K562 (cell line): ENCODE data around the gene DIPK1B. TPM values are rescaled to one million over a fixed set of nuclear protein-coding genes. Genes with fewer than 3 reads are reported as not detected.

ENCODE experiments used
- BRD4 ChIP-seq: fragments of 200-600 bp; sonication (generic); IDR thresholded peaks from 2 replicates; pipeline ENCODE4 v1.6.1; 2017; ENCODE audit warnings: inconsistent platforms
- BRD9 ChIP-seq: fragments of 450-650 bp; IDR thresholded peaks from 2 replicates; pipeline ENCODE4 v1.6.1; 2018; ENCODE audit warnings: low read depth; ENCODE audit not compliant: partially characterized antibody
- CAMTA2 ChIP-seq: fragments of 250-450 bp; sonication (Bioruptor Pico); conservative IDR thresholded peaks from 2 replicates; pipeline ENCODE4 v1.5.1; 2022
- CHD4 ChIP-seq: fragments of 200-600 bp; sonication (generic); IDR thresholded peaks from 3 replicates; pipeline ENCODE4 v1.6.1; 2012; ENCODE audit warnings: low read depth, mild to moderate bottlenecking, mixed read lengths, low read length, inconsistent platforms; ENCODE audit not compliant: insufficient read depth, insufficient replicate concordance, poor library complexity, severe bottlenecking
- DPF2 ChIP-seq: fragments of 450-650 bp; IDR thresholded peaks from 2 replicates; pipeline ENCODE4 v1.6.1; 2016
- KDM2B ChIP-seq: fragments of 250-450 bp; sonication (Bioruptor Pico); IDR thresholded peaks from 2 replicates; pipeline ENCODE4 v1.8.0; 2021; ENCODE audit warnings: mild to moderate bottlenecking, moderate library complexity
- NCOA6 ChIP-seq: fragments of 450-650 bp; IDR thresholded peaks from 2 replicates; pipeline ENCODE4 v1.6.1; 2017; ENCODE audit warnings: mild to moderate bottlenecking
- NFRKB ChIP-seq: fragments of 450-650 bp; IDR thresholded peaks from 2 replicates; pipeline ENCODE4 v1.6.1; 2016; ENCODE audit warnings: low read depth
- NR1H2 ChIP-seq: sonication (generic); formaldehyde crosslinking; IDR thresholded peaks from 2 replicates; pipeline ENCODE4 v1.4.0; 2020; ENCODE audit warnings: mild to moderate bottlenecking, missing genetic modification reagents
- PHTF2 ChIP-seq: fragments of 250-450 bp; sonication (Bioruptor Pico); IDR thresholded peaks from 2 replicates; pipeline ENCODE4 v1.5.0; 2021; ENCODE audit warnings: mild to moderate bottlenecking
- SNAPC5 ChIP-seq: fragments of 250-450 bp; sonication (Bioruptor Pico); IDR thresholded peaks from 2 replicates; pipeline ENCODE4 v1.8.0; 2021; ENCODE audit warnings: moderate library complexity, mild to moderate bottlenecking, inconsistent platforms
- SOX6 ChIP-seq: fragments of 450-650 bp; IDR thresholded peaks from 2 replicates; pipeline ENCODE4 v1.6.1; 2014; ENCODE audit warnings: mild to moderate bottlenecking
- SUPT5H ChIP-seq: fragments of 450-650 bp; IDR thresholded peaks from 2 replicates; pipeline ENCODE4 v1.6.1; 2016
- ZNF224 ChIP-seq: sonication (generic); formaldehyde crosslinking; IDR thresholded peaks from 2 replicates; pipeline ENCODE4 v1.8.0; 2022; ENCODE audit warnings: mild to moderate bottlenecking, missing genetic modification reagents
- ZNF23 ChIP-seq: fragments of 250-450 bp; sonication (Bioruptor Pico); IDR thresholded peaks from 2 replicates; pipeline ENCODE4 v1.4.0; 2020; ENCODE audit warnings: mild to moderate bottlenecking
- ZNF311 ChIP-seq: fragments of 250-450 bp; sonication (Bioruptor Pico); IDR thresholded peaks from 2 replicates; pipeline ENCODE4 v1.4.0; 2020; ENCODE audit warnings: mild to moderate bottlenecking, moderate library complexity
- ZNF507 ChIP-seq: conservative IDR thresholded peaks from 2 replicates; pipeline ENCODE4 v1.6.1; 2017; ENCODE audit warnings: missing genetic modification characterization, missing compliant biosample characterization
- polyA plus RNA-seq, 8 experiments: library from polyadenylated mRNA; depleted of rRNA in 4 of 8; stranded (reverse) in 5 of 8; unstranded in 3 of 8; fragments of >200 nt; fragmentation: Nextera tagmentation in 2 of 8; fragmentation: Illumina TruSeq in 1 of 8; extraction: Ambion mirVana in 2 of 8; extraction: Trizol in 1 of 8; gene quantifications; 2 replicates each; pipeline versions ENCODE4 v1.2.1 to v1.2.3, GENCODE V29; 2011 to 2014; ENCODE audit warnings: inconsistent platforms in 1 of 8, missing spikeins in 1 of 8
- total RNA-seq, 7 experiments: library from RNA; depleted of rRNA in 6 of 7; stranded (reverse); fragments of >200 nt in 6 of 7; fragmentation: Illumina TruSeq in 2 of 7; extraction: Trizol in 2 of 7; gene quantifications; 2 replicates each; pipeline versions ENCODE4 v1.2.1 to v1.2.3, GENCODE V29; 2011 to 2021; ENCODE audit warnings: low replicate concordance in 1 of 7
- TF ChIP-seq, protein P1 (sequence below): fragments of 250-450 bp; sonication (Bioruptor Pico); IDR thresholded peaks from 2 replicates; pipeline ENCODE4 v1.4.0; 2020
- TF ChIP-seq, protein P2 (sequence below): fragments of 450-650 bp; formaldehyde crosslinking; IDR thresholded peaks from 2 replicates; pipeline ENCODE4 v1.4.0; 2020; ENCODE audit warnings: mild to moderate bottlenecking, moderate library complexity
- TF ChIP-seq, protein P3 (sequence below): IDR thresholded peaks from 2 replicates; pipeline ENCODE4 v1.6.1; 2016; ENCODE audit warnings: missing genetic modification characterization, missing compliant biosample characterization
- TF ChIP-seq, protein P4 (sequence below): sonication (generic); formaldehyde crosslinking; IDR thresholded peaks from 2 replicates; pipeline ENCODE4 v1.4.0; 2020; ENCODE audit warnings: mild to moderate bottlenecking, missing genetic modification reagents
- TF ChIP-seq, protein P5 (sequence below): sonication (generic); formaldehyde crosslinking; IDR thresholded peaks from 2 replicates; pipeline ENCODE4 v1.5.0; 2020; ENCODE audit warnings: missing genetic modification reagents

Gene DIPK1B
- total and polyA plus RNA-seq, 9 of the 15 experiments (the other 6 are each of a cell fraction or from before 2014, with no cell fraction given) = 0.08 to 22.3 (median 5.9) TPM

DNA sequence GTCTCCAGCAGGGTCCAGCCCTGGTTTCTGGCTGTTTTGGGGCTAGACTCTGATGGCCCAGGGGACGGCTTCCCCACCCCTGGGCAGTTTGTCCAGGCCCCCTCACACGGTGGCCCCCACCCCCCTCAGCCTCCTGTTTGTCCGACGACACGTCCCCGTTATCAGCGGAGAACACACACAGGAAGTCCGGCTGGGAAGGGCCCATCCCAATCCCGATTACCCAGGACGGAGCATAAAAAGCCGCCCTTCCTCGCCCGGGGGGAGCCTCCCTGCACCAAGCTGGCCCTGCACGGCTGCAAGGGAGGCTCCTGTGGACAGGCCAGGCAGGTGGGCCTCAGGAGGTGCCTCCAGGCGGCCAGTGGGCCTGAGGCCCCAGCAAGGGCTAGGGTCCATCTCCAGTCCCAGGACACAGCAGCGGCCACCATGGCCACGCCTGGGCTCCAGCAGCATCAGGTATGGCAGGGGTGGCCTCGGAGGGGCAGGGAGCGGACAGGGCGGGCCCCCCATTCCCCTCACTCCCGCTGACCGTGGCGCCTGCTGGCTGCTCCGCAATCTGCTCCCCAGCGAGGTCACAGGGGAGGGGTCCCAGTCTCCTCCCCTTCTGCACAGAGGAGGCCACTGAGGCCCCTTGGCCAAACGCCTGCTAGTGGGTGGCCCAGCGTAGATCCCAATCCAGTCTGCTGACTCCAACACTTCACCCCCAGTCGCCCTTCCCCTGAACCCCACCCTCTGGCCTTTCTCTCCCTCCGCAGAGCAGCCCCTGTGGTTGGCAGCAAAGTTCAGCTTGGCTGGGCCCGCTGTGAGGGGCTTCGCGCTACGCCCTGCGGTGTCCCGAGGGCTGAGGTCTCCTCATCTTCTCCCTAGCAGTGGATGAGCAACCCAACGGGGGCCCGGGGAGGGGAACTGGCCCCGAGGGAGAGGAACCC, 49.5 kb upstream of the DIPK1B start, which contains the start of gene EGFL7 (continued):
- TF ChIP-seq, protein P1, sequence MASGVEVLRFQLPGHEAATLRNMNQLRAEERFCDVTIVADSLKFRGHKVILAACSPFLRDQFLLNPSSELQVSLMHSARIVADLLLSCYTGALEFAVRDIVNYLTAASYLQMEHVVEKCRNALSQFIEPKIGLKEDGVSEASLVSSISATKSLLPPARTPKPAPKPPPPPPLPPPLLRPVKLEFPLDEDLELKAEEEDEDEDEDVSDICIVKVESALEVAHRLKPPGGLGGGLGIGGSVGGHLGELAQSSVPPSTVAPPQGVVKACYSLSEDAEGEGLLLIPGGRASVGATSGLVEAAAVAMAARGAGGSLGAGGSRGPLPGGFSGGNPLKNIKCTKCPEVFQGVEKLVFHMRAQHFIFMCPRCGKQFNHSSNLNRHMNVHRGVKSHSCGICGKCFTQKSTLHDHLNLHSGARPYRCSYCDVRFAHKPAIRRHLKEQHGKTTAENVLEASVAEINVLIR = no peak
- TF ChIP-seq NCOA6 (no peak), BRD9 (no peak), BRD4 (0 out of 2 replicates have a peak, but pooled peaks have one; percentile 42), ZNF507 (no peak), ZNF311 (CRISPR knock-in tag) (no peak), CAMTA2 (CRISPR knock-in tag) (no peak), SOX6 (peak; percentile 88), SUPT5H (peak; percentile 99), PHTF2 (no peak), SNAPC5 (CRISPR knock-in tag) (no peak), ZNF224 (CRISPR knock-in tag) (no peak), NFRKB (no peak), CHD4 (no peak), ZNF23 (CRISPR knock-in tag) (no peak), NR1H2 (CRISPR knock-in tag) (no peak), KDM2B (CRISPR knock-in tag) (no peak), DPF2 (peak; percentile 92)
- TF ChIP-seq, protein P2, sequence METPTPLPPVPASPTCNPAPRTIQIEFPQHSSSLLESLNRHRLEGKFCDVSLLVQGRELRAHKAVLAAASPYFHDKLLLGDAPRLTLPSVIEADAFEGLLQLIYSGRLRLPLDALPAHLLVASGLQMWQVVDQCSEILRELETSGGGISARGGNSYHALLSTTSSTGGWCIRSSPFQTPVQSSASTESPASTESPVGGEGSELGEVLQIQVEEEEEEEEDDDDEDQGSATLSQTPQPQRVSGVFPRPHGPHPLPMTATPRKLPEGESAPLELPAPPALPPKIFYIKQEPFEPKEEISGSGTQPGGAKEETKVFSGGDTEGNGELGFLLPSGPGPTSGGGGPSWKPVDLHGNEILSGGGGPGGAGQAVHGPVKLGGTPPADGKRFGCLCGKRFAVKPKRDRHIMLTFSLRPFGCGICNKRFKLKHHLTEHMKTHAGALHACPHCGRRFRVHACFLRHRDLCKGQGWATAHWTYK (CRISPR knock-in tag) = no peak
- TF ChIP-seq, protein P3, sequence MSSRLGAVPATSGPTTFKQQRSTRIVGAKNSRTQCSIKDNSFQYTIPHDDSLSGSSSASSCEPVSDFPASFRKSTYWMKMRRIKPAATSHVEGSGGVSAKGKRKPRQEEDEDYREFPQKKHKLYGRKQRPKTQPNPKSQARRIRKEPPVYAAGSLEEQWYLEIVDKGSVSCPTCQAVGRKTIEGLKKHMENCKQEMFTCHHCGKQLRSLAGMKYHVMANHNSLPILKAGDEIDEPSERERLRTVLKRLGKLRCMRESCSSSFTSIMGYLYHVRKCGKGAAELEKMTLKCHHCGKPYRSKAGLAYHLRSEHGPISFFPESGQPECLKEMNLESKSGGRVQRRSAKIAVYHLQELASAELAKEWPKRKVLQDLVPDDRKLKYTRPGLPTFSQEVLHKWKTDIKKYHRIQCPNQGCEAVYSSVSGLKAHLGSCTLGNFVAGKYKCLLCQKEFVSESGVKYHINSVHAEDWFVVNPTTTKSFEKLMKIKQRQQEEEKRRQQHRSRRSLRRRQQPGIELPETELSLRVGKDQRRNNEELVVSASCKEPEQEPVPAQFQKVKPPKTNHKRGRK (tag) = no peak
- TF ChIP-seq, protein P4, sequence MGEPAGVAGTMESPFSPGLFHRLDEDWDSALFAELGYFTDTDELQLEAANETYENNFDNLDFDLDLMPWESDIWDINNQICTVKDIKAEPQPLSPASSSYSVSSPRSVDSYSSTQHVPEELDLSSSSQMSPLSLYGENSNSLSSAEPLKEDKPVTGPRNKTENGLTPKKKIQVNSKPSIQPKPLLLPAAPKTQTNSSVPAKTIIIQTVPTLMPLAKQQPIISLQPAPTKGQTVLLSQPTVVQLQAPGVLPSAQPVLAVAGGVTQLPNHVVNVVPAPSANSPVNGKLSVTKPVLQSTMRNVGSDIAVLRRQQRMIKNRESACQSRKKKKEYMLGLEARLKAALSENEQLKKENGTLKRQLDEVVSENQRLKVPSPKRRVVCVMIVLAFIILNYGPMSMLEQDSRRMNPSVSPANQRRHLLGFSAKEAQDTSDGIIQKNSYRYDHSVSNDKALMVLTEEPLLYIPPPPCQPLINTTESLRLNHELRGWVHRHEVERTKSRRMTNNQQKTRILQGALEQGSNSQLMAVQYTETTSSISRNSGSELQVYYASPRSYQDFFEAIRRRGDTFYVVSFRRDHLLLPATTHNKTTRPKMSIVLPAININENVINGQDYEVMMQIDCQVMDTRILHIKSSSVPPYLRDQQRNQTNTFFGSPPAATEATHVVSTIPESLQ = no peak
- TF ChIP-seq, protein P5, sequence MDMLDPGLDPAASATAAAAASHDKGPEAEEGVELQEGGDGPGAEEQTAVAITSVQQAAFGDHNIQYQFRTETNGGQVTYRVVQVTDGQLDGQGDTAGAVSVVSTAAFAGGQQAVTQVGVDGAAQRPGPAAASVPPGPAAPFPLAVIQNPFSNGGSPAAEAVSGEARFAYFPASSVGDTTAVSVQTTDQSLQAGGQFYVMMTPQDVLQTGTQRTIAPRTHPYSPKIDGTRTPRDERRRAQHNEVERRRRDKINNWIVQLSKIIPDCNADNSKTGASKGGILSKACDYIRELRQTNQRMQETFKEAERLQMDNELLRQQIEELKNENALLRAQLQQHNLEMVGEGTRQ = no peak
